Liver (tissue), 9 donors: ENCODE measurements around the gene BACH1. TPM values are rescaled to one million over a fixed set of nuclear protein-coding genes. Genes with fewer than 3 reads are reported as not detected.

Source experiments
- DNase-seq: peaks from one replicate; pipeline ENCODE4 v3.0.0-alpha.2; 2017; ENCODE audit warnings: low spot score
- H3K27ac ChIP-seq, 2 donors: one replicate each; pipeline ENCODE4 v1.7.0; 2013; ENCODE audit warnings: inconsistent platforms in 2 of 2, low read length in 2 of 2, control low read depth in 1 of 2, low read depth in 1 of 2, mild to moderate bottlenecking in 1 of 2
- H3K27me3 ChIP-seq, 4 donors: one replicate each; pipeline versions ENCODE4 v1.6.1 to v1.7.0; 2013; ENCODE audit warnings: low read length in 3 of 4, inconsistent platforms in 1 of 4, mild to moderate bottlenecking in 1 of 4, moderate library complexity in 1 of 4; ENCODE audit not compliant: control insufficient read depth in 4 of 4, insufficient read depth in 4 of 4
- H3K36me3 ChIP-seq, 4 donors: one replicate each; pipeline versions ENCODE4 v1.6.1 to v1.7.0; 2013; ENCODE audit warnings: low read length in 3 of 4, mild to moderate bottlenecking in 3 of 4, low read depth in 1 of 4, moderate library complexity in 1 of 4; ENCODE audit not compliant: control insufficient read depth in 4 of 4, insufficient read depth in 3 of 4
- H3K4me1 ChIP-seq, 4 donors: one replicate each; pipeline versions ENCODE4 v1.6.1 to v1.7.0; 2013; ENCODE audit warnings: low read length in 3 of 4, mild to moderate bottlenecking in 3 of 4, moderate library complexity in 1 of 4; ENCODE audit not compliant: control insufficient read depth in 4 of 4, insufficient read depth in 4 of 4
- H3K4me3 ChIP-seq, 3 donors: one replicate each; pipeline versions ENCODE4 v1.6.1 to v1.7.0; 2013; ENCODE audit warnings: low read length in 3 of 3, control low read depth in 1 of 3, low read depth in 1 of 3, mild to moderate bottlenecking in 1 of 3
- H3K9ac ChIP-seq, 2 donors: one replicate each; pipeline ENCODE4 v1.7.0; 2013; ENCODE audit warnings: low read length in 2 of 2, mild to moderate bottlenecking in 2 of 2, moderate library complexity in 2 of 2, control low read depth in 1 of 2, low read depth in 1 of 2
- H3K9me3 ChIP-seq, 4 donors: one replicate each; pipeline versions ENCODE4 v1.6.1 to v1.7.0; 2013; ENCODE audit warnings: low read length in 3 of 4; ENCODE audit not compliant: control insufficient read depth in 4 of 4
- FOXA1 ChIP-seq: IDR thresholded peaks from 2 replicates; pipeline ENCODE4 v1.6.1; 2016; ENCODE audit warnings: antibody characterized with exemption
- GABPA ChIP-seq, 2 donors: IDR thresholded peaks in 1 of 2; conservative IDR thresholded peaks in 1 of 2; 2 replicates each; pipeline ENCODE4 v1.6.1; 2016; ENCODE audit warnings: antibody characterized with exemption in 2 of 2, mild to moderate bottlenecking in 1 of 2, moderate library complexity in 1 of 2
- HNF4A ChIP-seq, 2 donors: conservative IDR thresholded peaks; 2 replicates each; pipeline ENCODE4 v1.6.1; 2016; ENCODE audit warnings: antibody characterized with exemption in 2 of 2, mild to moderate bottlenecking in 2 of 2
- HNF4G ChIP-seq: IDR thresholded peaks from 2 replicates; pipeline ENCODE4 v1.6.1; 2016; ENCODE audit warnings: antibody characterized with exemption
- MAX ChIP-seq: IDR thresholded peaks from 2 replicates; pipeline ENCODE4 v1.6.1; 2016; ENCODE audit warnings: antibody characterized with exemption
- NR2F2 ChIP-seq: IDR thresholded peaks from 2 replicates; pipeline ENCODE4 v1.6.1; 2016; ENCODE audit warnings: antibody characterized with exemption
- RXRA ChIP-seq, 2 donors: IDR thresholded peaks; 2 replicates each; pipeline ENCODE4 v1.6.1; 2017 to 2018; ENCODE audit warnings: antibody characterized with exemption in 2 of 2, mild to moderate bottlenecking in 1 of 2
- SP1 ChIP-seq: IDR thresholded peaks from 2 replicates; pipeline ENCODE4 v1.6.1; 2018; ENCODE audit warnings: antibody characterized with exemption, mild to moderate bottlenecking
- TAF1 ChIP-seq: conservative IDR thresholded peaks from 2 replicates; pipeline ENCODE4 v1.6.1; 2016; ENCODE audit warnings: antibody characterized with exemption, mild to moderate bottlenecking
- ZBTB33 ChIP-seq: IDR thresholded peaks from 2 replicates; pipeline ENCODE4 v1.6.1; 2016; ENCODE audit warnings: antibody characterized with exemption
- WGBS: extraction: QIAGEN DNeasy Blood & Tissue Kit; methylation state at CpG from one replicate; pipeline ENCODE4 v1.1.7; 2013; 5-methylcytosine and 5-hydroxymethylcytosine counted together
- polyA plus RNA-seq, 2 donors: library from polyadenylated mRNA; stranded (reverse) in 1 of 2; unstranded in 1 of 2; fragments of 200-250 nt in 1 of 2; fragments of >200 nt in 1 of 2; fragmentation: Nextera tagmentation in 1 of 2; extraction: Ambion mirVana in 1 of 2; gene quantifications; one replicate each; pipeline versions ENCODE4 v1.2.1 to v1.2.3, GENCODE V29; 2013 to 2015
- total RNA-seq, 2 donors: library from RNA; depleted of rRNA; stranded (reverse); fragments of >200 nt; gene quantifications; one replicate each; pipeline ENCODE4 v1.2.3, GENCODE V29; 2014
- TF ChIP-seq, protein P1 (sequence below): IDR thresholded peaks from 2 replicates; pipeline ENCODE4 v1.6.1; 2016; ENCODE audit warnings: antibody characterized with exemption, mild to moderate bottlenecking
- TF ChIP-seq, protein P2 (sequence below): fragments of 150-350 bp; IDR thresholded peaks from 2 replicates; pipeline ENCODE4 v1.5.1; 2017; ENCODE audit warnings: improper control_type of control experiment, low read depth, low read length; ENCODE audit not compliant: missing input control
- donor health status: healthy.
- donor health status: healthy.
- donor health status: healthy.
- donor health status: healthy.
- donor health status: healthy.

BACH1 gene
- total and polyA plus RNA-seq, 4 donors: 7.5 to 47.1 (median 19.9) TPM

DNA sequence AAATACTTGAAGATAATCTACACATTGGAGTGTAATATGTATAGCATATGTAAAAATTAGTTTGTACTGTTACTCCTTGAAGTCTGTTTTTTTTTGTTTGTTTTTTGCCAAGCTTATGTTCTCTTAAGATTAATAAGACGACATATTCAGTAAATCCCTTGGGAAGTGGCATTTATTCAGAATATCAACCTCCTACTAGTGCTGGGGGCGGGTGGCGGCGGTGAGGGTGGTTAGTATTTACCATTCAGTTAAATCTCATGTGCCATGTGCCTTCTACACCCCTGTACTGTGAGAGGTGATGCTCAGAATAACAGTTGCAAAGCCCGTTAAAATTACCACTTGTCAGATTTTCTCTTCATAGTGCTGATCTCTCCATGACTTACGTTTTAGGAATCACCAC lies 3.0 kb downstream of the BACH1 start:
- no peaks in the 10 kb centered on the region for H3K36me3 ChIP-seq
- TF ChIP-seq SP1: no peak
- TF ChIP-seq GABPA (IDR thresholded peaks at IDR 0.05 in 1 of 2, conservative IDR thresholded peaks at IDR 0.05 in 1 of 2): no peak
- no peak overlapping the region for H3K27ac ChIP-seq
- 63% methylated on average over 6 of the region's 6 CpGs for WGBS
- no peak for DNase-seq
- H3K9ac ChIP-seq: no peak overlapping the region
- peak overlapping the region in 1 of 3 donors; percentile 0 for H3K4me3 ChIP-seq
- H3K27me3 ChIP-seq: no peaks in the 10 kb centered on the region
- H3K9me3 ChIP-seq: no peaks in the 10 kb centered on the region
- peaks cover 5 to 71% (median 44%) of the 10 kb centered on the region in 4 donors for H3K4me1 ChIP-seq

GRCh38 chr21:29302359-29302875 lies 3.7 kb downstream of the BACH1 start:
- H3K4me1 ChIP-seq: peaks cover 5 to 73% (median 41%) of the 10 kb centered on the region in 4 donors
- H3K9me3 ChIP-seq: no peaks in the 10 kb centered on the region
- peak overlapping the region in 1 of 3 donors; percentile 0 for H3K4me3 ChIP-seq
- TF ChIP-seq HNF4G (no peak), NR2F2 (no peak), HNF4A (conservative IDR thresholded peaks at IDR 0.05) (no peak), RXRA (IDR thresholded peaks at IDR 0.05) (no peak), GABPA (IDR thresholded peaks at IDR 0.05 in 1 of 2, conservative IDR thresholded peaks at IDR 0.05 in 1 of 2) (no peak), ZBTB33 (no peak), MAX (no peak), TAF1 (no peak), FOXA1 (no peak), SP1 (no peak)
- TF ChIP-seq, protein P1, sequence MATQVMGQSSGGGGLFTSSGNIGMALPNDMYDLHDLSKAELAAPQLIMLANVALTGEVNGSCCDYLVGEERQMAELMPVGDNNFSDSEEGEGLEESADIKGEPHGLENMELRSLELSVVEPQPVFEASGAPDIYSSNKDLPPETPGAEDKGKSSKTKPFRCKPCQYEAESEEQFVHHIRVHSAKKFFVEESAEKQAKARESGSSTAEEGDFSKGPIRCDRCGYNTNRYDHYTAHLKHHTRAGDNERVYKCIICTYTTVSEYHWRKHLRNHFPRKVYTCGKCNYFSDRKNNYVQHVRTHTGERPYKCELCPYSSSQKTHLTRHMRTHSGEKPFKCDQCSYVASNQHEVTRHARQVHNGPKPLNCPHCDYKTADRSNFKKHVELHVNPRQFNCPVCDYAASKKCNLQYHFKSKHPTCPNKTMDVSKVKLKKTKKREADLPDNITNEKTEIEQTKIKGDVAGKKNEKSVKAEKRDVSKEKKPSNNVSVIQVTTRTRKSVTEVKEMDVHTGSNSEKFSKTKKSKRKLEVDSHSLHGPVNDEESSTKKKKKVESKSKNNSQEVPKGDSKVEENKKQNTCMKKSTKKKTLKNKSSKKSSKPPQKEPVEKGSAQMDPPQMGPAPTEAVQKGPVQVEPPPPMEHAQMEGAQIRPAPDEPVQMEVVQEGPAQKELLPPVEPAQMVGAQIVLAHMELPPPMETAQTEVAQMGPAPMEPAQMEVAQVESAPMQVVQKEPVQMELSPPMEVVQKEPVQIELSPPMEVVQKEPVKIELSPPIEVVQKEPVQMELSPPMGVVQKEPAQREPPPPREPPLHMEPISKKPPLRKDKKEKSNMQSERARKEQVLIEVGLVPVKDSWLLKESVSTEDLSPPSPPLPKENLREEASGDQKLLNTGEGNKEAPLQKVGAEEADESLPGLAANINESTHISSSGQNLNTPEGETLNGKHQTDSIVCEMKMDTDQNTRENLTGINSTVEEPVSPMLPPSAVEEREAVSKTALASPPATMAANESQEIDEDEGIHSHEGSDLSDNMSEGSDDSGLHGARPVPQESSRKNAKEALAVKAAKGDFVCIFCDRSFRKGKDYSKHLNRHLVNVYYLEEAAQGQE: no peak
- TF ChIP-seq, protein P2, sequence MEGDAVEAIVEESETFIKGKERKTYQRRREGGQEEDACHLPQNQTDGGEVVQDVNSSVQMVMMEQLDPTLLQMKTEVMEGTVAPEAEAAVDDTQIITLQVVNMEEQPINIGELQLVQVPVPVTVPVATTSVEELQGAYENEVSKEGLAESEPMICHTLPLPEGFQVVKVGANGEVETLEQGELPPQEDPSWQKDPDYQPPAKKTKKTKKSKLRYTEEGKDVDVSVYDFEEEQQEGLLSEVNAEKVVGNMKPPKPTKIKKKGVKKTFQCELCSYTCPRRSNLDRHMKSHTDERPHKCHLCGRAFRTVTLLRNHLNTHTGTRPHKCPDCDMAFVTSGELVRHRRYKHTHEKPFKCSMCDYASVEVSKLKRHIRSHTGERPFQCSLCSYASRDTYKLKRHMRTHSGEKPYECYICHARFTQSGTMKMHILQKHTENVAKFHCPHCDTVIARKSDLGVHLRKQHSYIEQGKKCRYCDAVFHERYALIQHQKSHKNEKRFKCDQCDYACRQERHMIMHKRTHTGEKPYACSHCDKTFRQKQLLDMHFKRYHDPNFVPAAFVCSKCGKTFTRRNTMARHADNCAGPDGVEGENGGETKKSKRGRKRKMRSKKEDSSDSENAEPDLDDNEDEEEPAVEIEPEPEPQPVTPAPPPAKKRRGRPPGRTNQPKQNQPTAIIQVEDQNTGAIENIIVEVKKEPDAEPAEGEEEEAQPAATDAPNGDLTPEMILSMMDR: no peak
- no peak overlapping the region for H3K27ac ChIP-seq
- H3K27me3 ChIP-seq: no peaks in the 10 kb centered on the region
- no peak for DNase-seq
- H3K9ac ChIP-seq: peak overlapping the region in 1 of 2 donors; percentile 4
- no peaks in the 10 kb centered on the region for H3K36me3 ChIP-seq
- 44% methylated on average over 5 of the region's 5 CpGs for WGBS
